ENCODE data around the gene FRMD4A. TPM values are rescaled to one million over a fixed set of nuclear protein-coding genes. Genes with fewer than 3 reads are reported as not detected.

The FRMD4A gene
- total RNA-seq, 3 donors from 2014 or later: 0.46 to 1.4 (median 0.76) TPM

DNA sequence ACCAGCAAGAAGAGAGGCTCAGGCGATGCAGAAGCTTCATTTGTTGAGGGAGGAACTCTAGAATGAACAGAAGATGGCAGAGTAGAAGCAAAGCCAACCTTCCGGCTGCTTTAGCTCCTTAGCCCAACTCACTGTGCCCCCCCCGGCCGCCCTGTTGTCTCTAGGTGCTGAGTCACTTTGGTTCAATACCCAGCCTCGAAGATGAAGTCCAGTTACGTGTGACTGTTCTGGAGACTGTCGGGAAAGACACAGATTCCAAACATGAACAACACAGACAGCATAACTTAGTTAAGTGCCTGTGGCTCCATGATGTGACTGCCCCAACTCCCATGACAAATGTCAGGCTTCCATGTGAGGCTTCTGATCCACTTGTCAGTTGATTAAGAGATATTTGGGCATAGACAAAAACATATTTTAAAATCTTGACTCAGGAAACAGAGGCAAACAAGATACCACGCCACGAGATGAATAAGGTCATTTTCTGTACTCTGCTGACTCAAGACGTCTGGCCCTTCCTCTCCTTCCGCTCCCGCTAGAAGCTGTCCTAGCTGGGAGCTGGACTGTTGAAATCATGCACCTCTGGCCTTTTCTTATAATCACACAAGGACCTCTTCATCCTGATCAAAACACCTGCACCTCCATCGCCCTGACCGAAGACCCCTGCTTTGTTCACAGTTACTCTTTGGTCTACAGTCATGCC is 199.3 kb downstream of the FRMD4A start:
- H3K9me3 Mint-ChIP-seq: no peaks in the 10 kb centered on the region
- H3K4me3 Mint-ChIP-seq: no peak overlapping the region
- H3K4me1 Mint-ChIP-seq (ENCODE audit: low read depth): no peaks in the 10 kb centered on the region
- no peak for DNase-seq
- ATAC-seq: no peak
- no peaks in the 10 kb centered on the region for H3K36me3 Mint-ChIP-seq (ENCODE audit: insufficient read depth)
- peaks cover 1% of the 10 kb centered on the region for H3K27me3 Mint-ChIP-seq (ENCODE audit: low read depth)

- DNase-seq: no peak
- no peaks in the 10 kb centered on the region for H3K36me3 Mint-ChIP-seq (ENCODE audit: insufficient read depth)
- no peak for ATAC-seq
- no peaks in the 10 kb centered on the region for H3K9me3 Mint-ChIP-seq
- H3K4me3 Mint-ChIP-seq: no peak overlapping the region
- no peaks in the 10 kb centered on the region for H3K4me1 Mint-ChIP-seq (ENCODE audit: low read depth)
- peaks cover 1% of the 10 kb centered on the region for H3K27me3 Mint-ChIP-seq (ENCODE audit: low read depth)
Observed at GRCh38 chr10:14129770-14130169, 201.0 kb downstream of the FRMD4A start.

- ATAC-seq: no peak
- H3K9me3 Mint-ChIP-seq: no peaks in the 10 kb centered on the region
- DNase-seq: no peak
- H3K4me3 Mint-ChIP-seq: no peak overlapping the region
- peaks cover 1% of the 10 kb centered on the region for H3K27me3 Mint-ChIP-seq (ENCODE audit: low read depth)
- H3K36me3 Mint-ChIP-seq (ENCODE audit: insufficient read depth): no peaks in the 10 kb centered on the region
- H3K4me1 Mint-ChIP-seq (ENCODE audit: low read depth): no peaks in the 10 kb centered on the region
Observed at GRCh38 chr10:14128519-14128918, 202.2 kb downstream of the FRMD4A start.

- DNase-seq (no peak), ATAC-seq (no peak)
- Mint-ChIP-seq H3K4me3 (no peak overlapping the region), H3K9me3 (no peaks in the 10 kb centered on the region), H3K4me1 (ENCODE audit: low read depth) (no peaks in the 10 kb centered on the region), H3K27me3 (ENCODE audit: low read depth) (peaks cover 1% of the 10 kb centered on the region), H3K36me3 (ENCODE audit: insufficient read depth) (no peaks in the 10 kb centered on the region)
Observed at GRCh38 chr10:14126697-14127440, 203.9 kb downstream of the FRMD4A start.

GRCh38 chr10:14125564-14125963 is 205.2 kb downstream of the FRMD4A start:
- H3K36me3 Mint-ChIP-seq (ENCODE audit: insufficient read depth): no peaks in the 10 kb centered on the region
- DNase-seq (no peak), ATAC-seq (no peak)
- H3K9me3 Mint-ChIP-seq: no peaks in the 10 kb centered on the region
- H3K4me1 Mint-ChIP-seq (ENCODE audit: low read depth): no peaks in the 10 kb centered on the region
- H3K27me3 Mint-ChIP-seq (ENCODE audit: low read depth): peaks cover 1% of the 10 kb centered on the region
- H3K4me3 Mint-ChIP-seq: no peak overlapping the region

GRCh38 chr10:14124941-14125340 is 205.8 kb downstream of the FRMD4A start:
- Mint-ChIP-seq H3K4me3 (no peak overlapping the region), H3K9me3 (no peaks in the 10 kb centered on the region), H3K36me3 (ENCODE audit: insufficient read depth) (no peaks in the 10 kb centered on the region), H3K27me3 (ENCODE audit: low read depth) (peaks cover 1% of the 10 kb centered on the region), H3K4me1 (ENCODE audit: low read depth) (no peaks in the 10 kb centered on the region)
- no peak for DNase-seq
- ATAC-seq: no peak

- H3K4me3 Mint-ChIP-seq: no peak overlapping the region
- H3K9me3 Mint-ChIP-seq: no peaks in the 10 kb centered on the region
- no peaks in the 10 kb centered on the region for H3K4me1 Mint-ChIP-seq (ENCODE audit: low read depth)
- no peaks in the 10 kb centered on the region for H3K36me3 Mint-ChIP-seq (ENCODE audit: insufficient read depth)
- DNase-seq: no peak
- peaks cover 1% of the 10 kb centered on the region for H3K27me3 Mint-ChIP-seq (ENCODE audit: low read depth)
- ATAC-seq: no peak
Observed at GRCh38 chr10:14123139-14123538, 207.6 kb downstream of the FRMD4A start.

DNA sequence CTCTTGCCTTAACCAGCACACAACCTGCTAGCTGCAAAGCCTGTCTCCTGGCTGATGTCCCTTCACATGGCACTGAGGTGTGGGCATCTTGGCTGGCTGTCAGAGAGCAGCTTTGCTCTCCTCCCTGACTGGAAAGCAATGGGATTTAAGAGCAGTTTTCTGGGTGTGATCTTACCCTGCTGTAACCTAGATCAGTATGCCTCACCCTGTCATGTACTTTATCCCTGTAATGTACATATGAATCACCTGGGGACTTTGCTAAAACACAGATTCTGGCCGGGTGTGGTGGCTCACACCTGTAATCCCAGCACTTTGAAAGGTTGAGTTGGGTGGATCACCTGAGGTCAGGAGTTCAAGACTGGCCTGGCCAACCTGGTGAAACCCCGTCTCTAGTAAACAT is 209.9 kb downstream of the FRMD4A start:
- Mint-ChIP-seq H3K9me3 (no peaks in the 10 kb centered on the region), H3K4me1 (ENCODE audit: low read depth) (no peaks in the 10 kb centered on the region), H3K36me3 (ENCODE audit: insufficient read depth) (no peaks in the 10 kb centered on the region), H3K4me3 (no peak overlapping the region), H3K27me3 (ENCODE audit: low read depth) (no peaks in the 10 kb centered on the region)
- no peak for ATAC-seq
- DNase-seq: no peak

GRCh38 chr10:14118953-14119352 is 211.8 kb downstream of the FRMD4A start:
- Mint-ChIP-seq H3K36me3 (ENCODE audit: insufficient read depth) (no peaks in the 10 kb centered on the region), H3K9me3 (no peaks in the 10 kb centered on the region), H3K4me3 (no peak overlapping the region), H3K4me1 (ENCODE audit: low read depth) (no peaks in the 10 kb centered on the region), H3K27me3 (ENCODE audit: low read depth) (no peaks in the 10 kb centered on the region)
- ATAC-seq (no peak), DNase-seq (no peak)

DNA sequence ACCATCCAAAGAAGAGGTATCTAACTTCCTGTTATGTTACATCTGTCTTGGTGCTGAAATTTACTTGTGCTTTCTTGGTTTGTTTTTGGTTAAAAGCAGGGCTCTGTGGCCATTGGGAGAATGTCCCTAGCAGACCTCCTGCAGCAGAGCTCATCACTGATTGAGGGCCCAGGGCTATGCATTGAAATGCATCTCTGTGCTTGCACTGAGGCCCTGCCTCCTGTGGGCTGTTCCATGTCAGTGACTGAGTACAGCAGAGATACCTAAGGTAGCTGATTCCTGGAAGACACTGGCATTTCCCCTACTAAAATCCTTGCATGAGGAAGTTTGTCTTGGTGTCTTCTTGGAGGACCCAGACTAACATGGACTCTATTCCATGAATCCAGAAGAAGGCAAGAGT is 213.9 kb downstream of the FRMD4A start:
- ATAC-seq: no peak

GRCh38 chr10:14116021-14116420 is 214.7 kb downstream of the FRMD4A start:
- no peaks in the 10 kb centered on the region for H3K27me3 Mint-ChIP-seq (ENCODE audit: low read depth)
- H3K9me3 Mint-ChIP-seq: no peaks in the 10 kb centered on the region

More for the DNA sequence above, 213.9 kb downstream of the FRMD4A start:
- Mint-ChIP-seq H3K9me3 (no peaks in the 10 kb centered on the region), H3K4me1 (ENCODE audit: low read depth) (no peaks in the 10 kb centered on the region), H3K4me3 (no peak overlapping the region), H3K27me3 (ENCODE audit: low read depth) (no peaks in the 10 kb centered on the region), H3K36me3 (ENCODE audit: insufficient read depth) (no peaks in the 10 kb centered on the region)
- DNase-seq: no peak

GRCh38 chr10:14114791-14115190 is 215.9 kb downstream of the FRMD4A start:
- no peaks in the 10 kb centered on the region for H3K9me3 Mint-ChIP-seq
- no peaks in the 10 kb centered on the region for H3K27me3 Mint-ChIP-seq (ENCODE audit: low read depth)
- H3K4me3 Mint-ChIP-seq: no peak overlapping the region

More at GRCh38 chr10:14116021-14116420, 214.7 kb downstream of the FRMD4A start:
- H3K4me3 Mint-ChIP-seq: no peak overlapping the region
- no peaks in the 10 kb centered on the region for H3K36me3 Mint-ChIP-seq (ENCODE audit: insufficient read depth)
- no peaks in the 10 kb centered on the region for H3K4me1 Mint-ChIP-seq (ENCODE audit: low read depth)
- ATAC-seq: no peak
- DNase-seq: no peak

DNA sequence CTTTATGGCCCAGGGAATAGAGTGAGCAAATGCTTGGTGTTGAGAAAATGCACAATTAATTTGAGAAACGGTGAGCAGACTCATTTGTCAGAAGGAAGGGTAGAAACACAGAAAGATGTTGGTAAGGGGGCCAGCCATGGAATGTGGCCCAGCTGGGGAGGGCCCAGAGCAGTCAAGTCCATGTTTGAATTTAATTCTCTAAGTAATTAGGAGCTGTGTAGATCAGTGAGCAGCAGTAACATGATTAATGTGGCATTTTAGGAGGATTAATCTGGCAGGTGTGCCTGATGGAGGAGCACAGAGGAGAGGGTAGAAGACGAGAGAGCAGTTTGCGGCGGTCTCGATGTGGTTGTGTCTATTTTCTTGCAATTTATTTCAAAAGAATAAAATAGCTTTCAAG is 218.7 kb downstream of the FRMD4A start:
- Mint-ChIP-seq H3K27me3 (ENCODE audit: low read depth) (peaks cover 9% of the 10 kb centered on the region), H3K9me3 (no peaks in the 10 kb centered on the region), H3K4me3 (no peak overlapping the region), H3K4me1 (ENCODE audit: low read depth) (no peaks in the 10 kb centered on the region), H3K36me3 (ENCODE audit: insufficient read depth) (no peaks in the 10 kb centered on the region)
- DNase-seq (no peak), ATAC-seq (no peak)

More at GRCh38 chr10:14114791-14115190, 215.9 kb downstream of the FRMD4A start:
- DNase-seq (no peak), ATAC-seq (no peak)
- Mint-ChIP-seq H3K4me1 (ENCODE audit: low read depth) (no peaks in the 10 kb centered on the region), H3K36me3 (ENCODE audit: insufficient read depth) (no peaks in the 10 kb centered on the region)

GRCh38 chr10:14111208-14111607 is 219.5 kb downstream of the FRMD4A start:
- Mint-ChIP-seq H3K4me1 (ENCODE audit: low read depth) (no peaks in the 10 kb centered on the region), H3K27me3 (ENCODE audit: low read depth) (peaks cover 13% of the 10 kb centered on the region), H3K9me3 (no peaks in the 10 kb centered on the region), H3K4me3 (no peak overlapping the region), H3K36me3 (ENCODE audit: insufficient read depth) (no peaks in the 10 kb centered on the region)
- ATAC-seq (no peak), DNase-seq (no peak)

GRCh38 chr10:14106828-14107227 is 223.9 kb downstream of the FRMD4A start:
- Mint-ChIP-seq H3K4me3 (no peak overlapping the region), H3K36me3 (ENCODE audit: insufficient read depth) (peaks cover 3% of the 10 kb centered on the region), H3K9me3 (peaks cover 11% of the 10 kb centered on the region), H3K4me1 (ENCODE audit: low read depth) (no peaks in the 10 kb centered on the region), H3K27me3 (ENCODE audit: low read depth) (peaks cover 13% of the 10 kb centered on the region)
- DNase-seq (no peak), ATAC-seq (no peak)
